ENCODE data around the gene KCNMB4.

GRCh38 chr12:70354787-70355186 is 11.3 kb upstream of the KCNMB4 start:
- TF ChIP-seq CTCF (IDR thresholded peaks at IDR 0.05), result no peak
- TF ChIP-seq EP300 (IDR thresholded peaks at IDR 0.05), result no peak

All from ovary (tissue), 3 donors.